ENCODE results near the gene GLA. TPM values are rescaled to one million over a fixed set of nuclear protein-coding genes. Genes with fewer than 3 reads are reported as not detected.

Gene GLA
- total RNA-seq, 1 experiment from 2014 or later: 41.9 TPM

DNA sequence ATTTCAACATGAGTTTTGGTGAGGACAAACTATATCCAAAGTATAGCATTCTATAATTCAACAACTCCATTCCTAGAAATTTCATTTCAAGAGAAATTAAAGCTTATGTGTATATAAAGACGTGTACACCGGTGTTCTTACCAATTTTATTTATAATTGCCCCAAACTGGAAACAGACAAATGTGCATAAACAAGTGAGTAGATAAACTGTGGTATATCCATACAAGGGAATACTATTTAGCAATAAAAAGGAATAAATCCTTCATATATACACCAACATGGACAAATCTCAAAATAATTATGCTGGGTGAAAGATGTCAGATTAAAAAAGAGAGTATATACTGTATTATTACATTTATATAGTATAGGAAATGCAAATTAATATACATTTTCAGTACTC, 20.2 kb upstream of the GLA start:
- no peaks in the 10 kb centered on the region for H3K79me1 ChIP-seq (ENCODE audit: insufficient read depth, low read depth, low read length, poor library complexity, severe bottlenecking)
- H2AFZ ChIP-seq (ENCODE audit: low read length): no peak overlapping the region
- no CpG with 5 or more reads among the region's 2 CpGs for WGBS (ENCODE audit: extremely low coverage, insufficient read length, low lambda C conversion rate)
- no peaks in the 10 kb centered on the region for H3K27me3 ChIP-seq (ENCODE audit: insufficient read depth, low read length)
- Mint-ChIP-seq H3K4me1 (no peaks in the 10 kb centered on the region), H3K27ac (no peak overlapping the region), H3K4me3 (no peak overlapping the region), H3K9me3 (peaks cover 64 to 72% of the 10 kb centered on the region in 2 experiments), H3K36me3 (ENCODE audit: insufficient read depth in 1 of 3, low read depth in 3 of 3) (peaks cover 44 to 63% (median 61%) of the 10 kb centered on the region in 3 experiments), H3K27me3 (ENCODE audit: low read depth) (no peaks in the 10 kb centered on the region)
- H3K14ac ChIP-seq (ENCODE audit: insufficient read depth, low read length): no peak overlapping the region
- H3K4me1 ChIP-seq (ENCODE audit: insufficient read depth, low read length): no peaks in the 10 kb centered on the region
- H2AK5ac ChIP-seq (ENCODE audit: insufficient read length, low read length): no peak overlapping the region
- no peak overlapping the region for H2BK120ac ChIP-seq (ENCODE audit: low read depth, low read length, poor library complexity, severe bottlenecking)
- H3K27ac ChIP-seq (ENCODE audit: insufficient read length, low read depth, low read length): no peak overlapping the region
- H3T11ph ChIP-seq (ENCODE audit: low read length): no peak overlapping the region
- TF ChIP-seq, protein P1, sequence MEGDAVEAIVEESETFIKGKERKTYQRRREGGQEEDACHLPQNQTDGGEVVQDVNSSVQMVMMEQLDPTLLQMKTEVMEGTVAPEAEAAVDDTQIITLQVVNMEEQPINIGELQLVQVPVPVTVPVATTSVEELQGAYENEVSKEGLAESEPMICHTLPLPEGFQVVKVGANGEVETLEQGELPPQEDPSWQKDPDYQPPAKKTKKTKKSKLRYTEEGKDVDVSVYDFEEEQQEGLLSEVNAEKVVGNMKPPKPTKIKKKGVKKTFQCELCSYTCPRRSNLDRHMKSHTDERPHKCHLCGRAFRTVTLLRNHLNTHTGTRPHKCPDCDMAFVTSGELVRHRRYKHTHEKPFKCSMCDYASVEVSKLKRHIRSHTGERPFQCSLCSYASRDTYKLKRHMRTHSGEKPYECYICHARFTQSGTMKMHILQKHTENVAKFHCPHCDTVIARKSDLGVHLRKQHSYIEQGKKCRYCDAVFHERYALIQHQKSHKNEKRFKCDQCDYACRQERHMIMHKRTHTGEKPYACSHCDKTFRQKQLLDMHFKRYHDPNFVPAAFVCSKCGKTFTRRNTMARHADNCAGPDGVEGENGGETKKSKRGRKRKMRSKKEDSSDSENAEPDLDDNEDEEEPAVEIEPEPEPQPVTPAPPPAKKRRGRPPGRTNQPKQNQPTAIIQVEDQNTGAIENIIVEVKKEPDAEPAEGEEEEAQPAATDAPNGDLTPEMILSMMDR (conservative IDR thresholded peaks at IDR 0.05): no peak
- H4K91ac ChIP-seq (ENCODE audit: insufficient read length, low read depth, low read length): no peak overlapping the region
- H2BK5ac ChIP-seq (ENCODE audit: insufficient read length, low read length): no peak overlapping the region
- no peak overlapping the region for H2BK12ac ChIP-seq (ENCODE audit: insufficient read length, low read depth, low read length)
- H3K9ac ChIP-seq (ENCODE audit: extremely low read depth, insufficient read length, low read length): no peak overlapping the region
- H4K5ac ChIP-seq (ENCODE audit: insufficient read length, low read depth, low read length): no peak overlapping the region
- H3K79me2 ChIP-seq (ENCODE audit: insufficient read depth, low read length): no peaks in the 10 kb centered on the region
- no peak overlapping the region for H4K8ac ChIP-seq (replicated peaks; ENCODE audit: insufficient read length, low read depth, low read length)
- no peak overlapping the region for H3K56ac ChIP-seq (ENCODE audit: insufficient read length, low read depth, low read length)
- peaks cover 32% of the 10 kb centered on the region for H3K9me3 ChIP-seq (ENCODE audit: control insufficient read depth, low read depth, low read length)
- H3K4me2 ChIP-seq (ENCODE audit: insufficient read depth, insufficient read length, low read length): no peak overlapping the region
- H2BK20ac ChIP-seq (ENCODE audit: low read depth, low read length, poor library complexity, severe bottlenecking): no peak overlapping the region
- H3K23me2 ChIP-seq (ENCODE audit: insufficient read length, low read depth, low read length, poor library complexity, severe bottlenecking): no peaks in the 10 kb centered on the region
- no peak for DNase-seq
- no peak overlapping the region for H3K4ac ChIP-seq (ENCODE audit: low read depth, low read length)
- H4K20me1 ChIP-seq (ENCODE audit: control insufficient read depth, insufficient read depth, insufficient read length): no peaks in the 10 kb centered on the region
- H2BK15ac ChIP-seq (ENCODE audit: low read depth, low read length): no peak overlapping the region
- no peak overlapping the region for H3K23ac ChIP-seq (ENCODE audit: insufficient read length, low read depth, low read length)
- H3K18ac ChIP-seq (ENCODE audit: insufficient read length, low read depth, low read length): no peak overlapping the region

All from H9 (cell line).